GM19328 (cell line): Measurements from ENCODE around the gene ANKLE2.
"Not testable (repeated sequence)": the region's sequence is repeated elsewhere in the genome, so short reads cannot be mapped to it uniquely, and the experiment has no call there.

Experiments
- ATAC-seq: cut with Tn5 transposase; IDR thresholded peaks from one replicate; pipeline ENCODE4 v1.9.1; 2021; ENCODE audit warnings: mild to moderate bottlenecking, moderate library complexity; ENCODE audit not compliant: unreplicated experiment

ANKLE2 gene

GRCh38 chr12:132761032-132761920 is at the start of gene ANKLE2:
TSS of gene ANKLE2 (minus strand) at chr12:132761832. CDS start at chr12:132761798, 34 bp downstream.
- peak; percentile 28 for ATAC-seq

- ATAC-seq: not testable (repeated sequence)
Observed at GRCh38 chr12:132809391-132809790, 47.8 kb upstream of the ANKLE2 start.

- no peak for ATAC-seq
Observed at GRCh38 chr12:132807295-132808092, 45.9 kb upstream of the ANKLE2 start.

DNA sequence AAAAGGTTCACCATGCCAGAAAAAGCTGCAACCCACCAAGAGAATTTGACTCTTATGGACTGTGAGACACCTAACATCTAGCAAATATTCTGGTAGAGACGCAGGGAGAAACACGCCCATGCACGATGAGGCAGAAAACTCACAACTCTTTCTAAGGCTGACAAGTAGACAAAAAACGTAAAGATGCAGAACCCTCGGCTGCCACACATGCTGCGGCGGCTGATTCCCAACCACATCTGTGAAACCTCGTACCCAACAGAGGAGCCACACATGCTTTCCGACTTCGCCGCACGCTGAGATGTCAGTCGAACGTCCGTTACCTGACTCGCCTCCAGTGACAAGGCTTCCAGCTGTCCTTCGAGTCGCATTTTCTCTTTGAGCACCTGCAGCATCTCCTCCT is 45.2 kb upstream of the ANKLE2 start:
- no peak for ATAC-seq

DNA sequence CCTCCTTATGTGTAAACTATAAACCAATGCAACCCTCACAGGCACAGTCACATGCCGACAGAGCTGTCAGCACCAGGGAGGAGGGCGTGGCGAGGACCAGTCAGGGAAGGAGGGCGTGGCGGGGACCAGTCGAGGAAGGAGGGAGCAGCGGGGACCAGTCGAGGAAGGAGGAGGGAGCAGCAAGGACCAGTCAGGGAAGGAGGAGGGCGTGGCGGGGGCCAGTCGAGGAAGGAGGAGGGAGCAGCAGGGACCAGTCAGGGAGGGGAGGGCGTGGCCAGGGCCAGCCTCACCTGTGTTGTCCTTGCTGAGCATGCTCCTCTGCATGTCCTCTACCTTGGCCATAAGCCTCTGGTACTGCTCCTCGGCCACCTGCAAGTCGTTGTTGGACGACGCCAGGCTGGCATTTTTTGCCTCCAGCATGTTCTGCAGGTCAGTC is 42.8 kb upstream of the ANKLE2 start:
- ATAC-seq: no peak

DNA sequence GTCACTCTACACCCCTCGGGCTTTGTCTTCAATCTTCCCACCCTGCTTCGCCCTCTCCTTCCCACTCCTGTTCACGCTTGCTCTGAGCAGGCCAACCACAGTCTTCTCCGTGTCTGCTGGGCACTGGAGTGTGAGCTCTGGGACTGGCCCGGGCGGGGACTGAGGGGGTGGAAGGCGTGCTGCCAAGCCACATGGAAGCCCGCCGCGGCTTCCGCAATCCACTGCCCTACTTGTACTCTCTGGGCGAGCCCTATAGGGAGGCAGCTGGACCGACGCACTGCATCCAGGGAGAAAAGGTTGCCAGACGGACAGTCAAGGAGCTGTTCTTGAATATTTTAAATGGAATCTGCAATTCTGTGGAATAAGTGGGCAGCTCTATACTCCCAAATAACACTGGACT is 42.3 kb upstream of the ANKLE2 start:
- no peak for ATAC-seq

- ATAC-seq: no peak
Observed at GRCh38 chr12:132803125-132803524, 41.5 kb upstream of the ANKLE2 start.

DNA sequence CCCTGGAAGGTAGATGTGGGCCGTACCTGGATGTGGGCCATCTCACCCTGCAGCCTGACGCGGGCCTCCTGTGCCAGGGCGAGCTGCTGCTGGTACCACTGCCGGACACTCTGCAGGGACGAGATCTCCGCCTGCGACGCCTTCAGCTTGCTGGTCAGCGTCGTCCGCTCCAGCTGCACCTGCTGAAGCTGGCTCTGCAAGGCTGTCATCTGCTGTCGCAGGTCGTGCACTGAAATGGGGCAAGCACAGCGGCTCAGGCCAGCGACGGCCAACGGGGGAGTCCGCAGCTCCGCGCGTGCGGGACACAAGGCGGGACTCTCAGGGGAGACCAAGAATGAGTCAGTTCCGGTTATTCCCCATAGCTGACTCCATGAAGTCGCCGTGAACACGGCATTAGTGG is 40.1 kb upstream of the ANKLE2 start:
- ATAC-seq: no peak

DNA sequence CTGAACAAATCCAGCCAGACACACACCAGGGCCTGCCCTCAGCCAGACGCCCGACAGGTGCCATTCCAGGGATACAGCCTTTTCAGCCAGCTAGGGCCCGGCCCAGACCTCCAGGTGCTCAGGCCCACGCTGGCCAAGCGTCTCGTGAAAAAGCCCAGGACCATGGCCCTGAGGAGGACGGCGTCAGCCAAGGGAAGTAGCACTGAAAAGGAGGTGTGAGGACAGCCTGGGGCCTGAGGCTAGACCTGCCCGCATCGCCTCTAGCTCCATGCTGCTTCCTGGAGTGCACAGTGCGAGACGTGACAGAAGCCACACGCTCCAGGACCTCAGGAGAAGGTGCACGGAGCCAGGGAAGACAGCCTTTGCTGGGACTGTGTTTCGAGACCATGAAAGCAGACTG is 37.2 kb upstream of the ANKLE2 start:
- ATAC-seq: no peak

DNA sequence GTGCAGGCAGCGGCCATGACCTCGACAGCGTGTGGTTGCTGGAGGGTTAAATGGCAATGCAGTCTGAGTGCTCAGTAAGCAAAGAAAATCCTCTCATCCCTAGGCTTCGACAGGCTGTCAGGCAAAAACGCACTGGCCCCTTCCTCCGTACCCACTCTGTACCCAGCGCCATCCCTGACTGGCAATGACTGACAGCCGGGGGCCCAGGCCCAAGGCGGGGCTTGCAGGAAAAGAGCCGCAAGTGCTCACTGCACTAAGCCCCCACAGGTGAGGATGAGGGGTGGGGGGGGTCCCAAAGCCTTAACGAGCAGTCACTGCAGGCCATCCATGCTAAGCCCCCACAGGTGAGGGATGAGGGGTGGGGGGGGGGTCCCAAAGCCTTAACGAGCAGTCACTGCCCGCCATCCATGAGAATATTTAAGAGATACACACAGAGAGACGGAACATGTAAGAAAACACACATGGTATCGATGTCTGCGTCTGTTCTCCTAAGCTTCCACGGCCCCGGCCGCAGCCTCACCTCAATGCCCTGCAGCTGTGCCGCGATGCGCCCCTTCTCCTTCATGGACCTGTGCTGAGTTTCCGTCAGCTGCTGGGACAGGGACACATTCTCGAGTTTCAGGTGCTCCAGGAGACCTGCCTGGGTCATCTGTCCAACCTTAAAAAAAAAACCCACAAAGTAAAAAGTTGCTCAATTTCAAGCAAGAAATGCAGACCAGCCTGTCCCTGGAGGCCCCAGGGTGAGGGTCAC is 36.4 kb upstream of the ANKLE2 start:
- ATAC-seq: no peak

- ATAC-seq: no peak
Observed at GRCh38 chr12:132795847-132796246, 34.2 kb upstream of the ANKLE2 start.

GRCh38 chr12:132791940-132792339 is 30.3 kb upstream of the ANKLE2 start:
- not testable (repeated sequence) for ATAC-seq

DNA sequence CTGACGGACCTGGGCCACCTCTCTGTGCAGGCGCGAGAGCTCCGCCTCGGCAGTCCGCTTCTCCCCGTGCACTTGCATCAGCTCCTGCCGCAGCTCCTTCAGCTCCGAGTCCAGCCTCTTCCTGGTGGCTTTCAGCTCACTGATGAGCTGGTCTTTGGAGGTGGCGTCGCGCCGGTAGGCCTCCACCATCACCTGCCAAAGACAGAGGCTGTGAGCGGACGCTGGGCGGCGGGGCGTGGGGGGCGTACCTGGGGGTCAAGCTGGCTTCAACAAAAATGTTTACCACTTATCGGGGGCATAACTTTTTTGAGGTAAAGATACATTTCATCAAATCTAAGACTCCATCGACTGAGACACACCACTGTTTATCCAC is 27.5 kb upstream of the ANKLE2 start:
- ATAC-seq: no peak

- ATAC-seq: no peak
Observed at GRCh38 chr12:132788375-132789098, 26.9 kb upstream of the ANKLE2 start.

DNA sequence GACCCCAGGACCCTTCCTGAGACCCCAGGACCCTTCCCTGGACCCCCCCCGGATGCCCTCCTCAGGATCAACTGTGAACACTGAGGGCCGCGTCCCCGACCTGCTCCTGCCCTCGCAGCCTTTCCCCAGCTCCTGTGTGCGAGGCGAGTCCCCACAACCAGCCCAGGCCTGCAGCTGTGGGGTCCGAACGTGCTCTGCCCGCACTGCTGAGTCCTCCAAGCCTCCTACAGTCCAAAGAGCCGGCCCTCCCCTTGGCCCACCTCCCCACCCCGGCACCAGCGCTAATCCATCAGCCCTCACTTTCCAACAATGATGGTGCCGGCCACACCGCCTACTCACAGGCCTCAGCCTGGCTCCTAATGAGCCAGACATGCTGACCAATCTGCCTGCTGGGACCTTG is 26.2 kb upstream of the ANKLE2 start:
- ATAC-seq: no peak

DNA sequence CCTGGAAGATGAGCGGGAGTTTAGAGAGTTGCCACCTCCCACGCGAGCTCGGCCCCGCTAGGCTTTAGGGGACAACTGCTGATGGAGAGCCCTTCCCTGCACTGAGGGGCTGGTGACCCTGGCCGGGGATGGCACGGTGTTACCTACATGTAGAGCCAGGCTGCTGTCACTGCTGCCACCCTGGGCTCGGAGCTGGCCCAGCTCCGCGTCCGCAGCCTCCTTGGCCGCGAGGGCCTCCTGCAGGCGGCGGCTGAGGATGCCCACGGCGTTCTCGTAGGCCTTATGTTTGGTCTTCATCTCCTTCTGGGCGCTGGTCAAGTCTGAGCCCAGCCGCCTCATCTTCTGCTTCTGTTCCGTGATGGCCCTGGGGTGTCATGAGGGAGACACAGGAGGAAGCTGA is 24.6 kb upstream of the ANKLE2 start:
- no peak for ATAC-seq

DNA sequence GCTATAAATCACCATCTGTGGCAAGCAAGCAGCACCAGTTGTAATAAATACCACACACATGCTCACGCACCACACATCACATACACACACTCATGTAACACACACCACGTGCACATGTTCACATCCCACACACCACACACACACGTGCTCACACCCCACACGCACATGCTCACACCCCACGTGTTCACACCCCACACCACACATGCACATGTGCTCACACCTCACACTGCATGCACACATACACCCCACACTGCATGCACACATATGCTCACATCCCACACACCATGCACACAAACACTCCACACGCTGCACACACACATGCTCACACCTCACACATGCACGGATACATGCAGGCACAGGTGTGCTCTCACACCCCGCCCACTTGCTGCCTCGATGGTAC is 22.9 kb upstream of the ANKLE2 start:
- ATAC-seq: no peak

DNA sequence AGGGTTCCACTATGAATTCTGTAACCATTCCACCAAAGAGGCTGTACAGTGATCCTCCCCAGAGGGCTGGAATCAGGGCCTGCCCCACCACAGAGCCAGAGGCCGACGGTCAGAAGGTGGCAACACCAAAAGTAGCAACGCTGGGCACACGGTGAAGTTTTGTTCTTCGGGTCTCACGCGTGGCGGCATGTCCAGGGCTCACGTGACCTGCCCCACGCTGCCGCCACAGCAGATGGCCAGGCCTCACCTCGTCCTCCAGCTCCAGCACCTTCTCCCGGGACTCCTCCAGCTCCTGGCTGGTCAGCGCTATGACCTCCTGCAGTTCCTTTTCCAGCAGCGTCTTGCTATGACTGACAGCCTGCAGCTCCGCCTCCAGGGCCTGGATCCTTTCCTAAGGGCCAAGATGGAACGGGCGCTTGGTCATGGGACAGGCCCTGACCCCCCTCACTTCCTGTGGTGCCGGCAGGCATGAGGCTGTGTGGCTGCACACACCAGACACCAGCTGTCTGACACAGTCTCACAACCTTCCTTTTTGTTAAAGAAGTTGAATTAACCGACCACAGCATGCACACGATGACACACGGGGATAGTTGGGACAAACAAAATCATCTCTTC is 22.4 kb upstream of the ANKLE2 start:
- ATAC-seq: no peak

DNA sequence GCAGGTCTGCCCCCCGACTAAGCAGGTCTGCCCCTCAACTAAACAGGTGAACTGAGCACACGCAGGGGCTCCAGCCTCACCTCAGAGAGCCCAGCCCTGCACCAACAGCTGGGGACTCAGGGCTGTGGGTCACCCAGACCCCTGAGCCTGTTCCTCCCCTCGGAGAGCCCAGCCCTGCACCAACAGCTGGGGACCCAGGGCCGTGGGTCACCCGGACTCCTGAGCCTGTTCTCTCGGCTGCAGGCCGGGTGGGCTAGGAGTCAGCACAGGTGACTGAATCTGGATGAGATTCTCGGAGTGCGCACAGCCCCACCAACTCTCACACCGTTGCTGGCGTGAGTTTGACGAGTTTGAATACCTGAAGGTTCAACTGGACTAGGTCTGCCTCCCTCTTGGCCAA is 20.3 kb upstream of the ANKLE2 start:
- ATAC-seq: no peak

- ATAC-seq: no peak
Observed at GRCh38 chr12:132779781-132780353, 18.2 kb upstream of the ANKLE2 start.
